Measurements from ENCODE around the gene PGS1.

GRCh38 chr17:78411241-78411857 is 32.9 kb downstream of the PGS1 start:
- TF ChIP-seq CTCF (IDR thresholded peaks at IDR 0.05), result no peak
- peak; percentile 11 for TF ChIP-seq POLR2A (IDR thresholded peaks at IDR 0.05; ENCODE audit: low read depth)

Data from esophagus muscularis mucosa (tissue), 3 donors.